NB4 (cell line): ENCODE measurements around the gene CLASP1.

Source experiments
- DNase-seq: peaks from one replicate; pipeline ENCODE4 v3.0.0; 2010; ENCODE audit warnings: low read depth
- H3K4me3 ChIP-seq: one replicate; pipeline ENCODE4 v1.5.1; 2011; ENCODE audit warnings: mild to moderate bottlenecking, low read depth, low read length, moderate library complexity
- CTCF ChIP-seq: IDR thresholded peaks from one replicate; pipeline ENCODE4 v1.5.1; 2012; ENCODE audit warnings: low read depth, low read length
- MYC ChIP-seq: IDR thresholded peaks from 2 replicates; pipeline ENCODE4 v1.6.1; 2011; ENCODE audit warnings: low read depth, low read length
- POLR2A ChIP-seq: IDR thresholded peaks from 2 replicates; pipeline ENCODE4 v1.6.1; 2011; ENCODE audit warnings: mild to moderate bottlenecking; ENCODE audit not compliant: insufficient read length; ENCODE audit errors: extremely low read depth
- TF ChIP-seq, protein P1 (sequence below): IDR thresholded peaks from 2 replicates; pipeline ENCODE4 v1.6.1; 2011; ENCODE audit warnings: low read depth, low read length

CLASP1 gene

GRCh38 chr2:121634354-121635307 is 14.6 kb downstream of the CLASP1 start:
- DNase-seq, result no peak
- H3K4me3 ChIP-seq, result no peak overlapping the region

GRCh38 chr2:121633463-121633862 is 15.8 kb downstream of the CLASP1 start:
- H3K4me3 ChIP-seq, result no peak overlapping the region
- DNase-seq, result no peak
- TF ChIP-seq MYC, result no peak
- TF ChIP-seq, protein P1, sequence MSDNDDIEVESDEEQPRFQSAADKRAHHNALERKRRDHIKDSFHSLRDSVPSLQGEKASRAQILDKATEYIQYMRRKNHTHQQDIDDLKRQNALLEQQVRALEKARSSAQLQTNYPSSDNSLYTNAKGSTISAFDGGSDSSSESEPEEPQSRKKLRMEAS, result no peak

More at GRCh38 chr2:121634354-121635307, 14.6 kb downstream of the CLASP1 start:
- TF ChIP-seq POLR2A, result no peak
- no peak for TF ChIP-seq CTCF
- TF ChIP-seq, protein P1, result no peak
- no peak for TF ChIP-seq MYC

DNA sequence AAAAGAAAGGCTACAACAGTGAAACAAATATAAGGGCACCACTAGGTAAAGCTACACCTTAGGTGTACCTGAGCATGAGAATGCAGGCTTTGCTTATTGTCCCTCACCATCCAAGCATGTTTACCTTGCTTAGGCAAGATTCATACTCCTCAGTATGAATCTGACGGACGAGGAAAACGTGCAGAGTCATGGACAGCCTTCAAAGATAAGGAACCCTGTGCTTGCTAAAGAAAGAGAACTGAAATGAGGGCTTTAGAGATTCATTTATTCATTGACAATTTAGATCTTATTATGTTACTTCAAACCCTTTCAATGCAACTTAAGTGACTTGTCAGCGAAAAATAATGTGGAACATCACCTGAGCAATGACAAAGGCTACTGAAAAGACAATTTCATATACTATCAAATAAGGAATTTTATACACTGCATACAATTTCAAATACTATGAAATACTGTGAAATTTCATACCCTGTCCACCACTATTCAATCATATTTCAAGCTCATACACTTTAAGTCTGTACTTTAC is 21.7 kb downstream of the CLASP1 start:
- no peak overlapping the region for H3K4me3 ChIP-seq
- DNase-seq, result no peak
- TF ChIP-seq, protein P1, result no peak
- TF ChIP-seq MYC (no peak), POLR2A (no peak), CTCF (no peak)

- H3K4me3 ChIP-seq, result no peak overlapping the region
- no peak for DNase-seq
- no peak for TF ChIP-seq POLR2A
- TF ChIP-seq MYC, result no peak
- no peak for TF ChIP-seq CTCF
- TF ChIP-seq, protein P1, result no peak
Measured at GRCh38 chr2:121626777-121627524, 22.3 kb downstream of the CLASP1 start.

DNA sequence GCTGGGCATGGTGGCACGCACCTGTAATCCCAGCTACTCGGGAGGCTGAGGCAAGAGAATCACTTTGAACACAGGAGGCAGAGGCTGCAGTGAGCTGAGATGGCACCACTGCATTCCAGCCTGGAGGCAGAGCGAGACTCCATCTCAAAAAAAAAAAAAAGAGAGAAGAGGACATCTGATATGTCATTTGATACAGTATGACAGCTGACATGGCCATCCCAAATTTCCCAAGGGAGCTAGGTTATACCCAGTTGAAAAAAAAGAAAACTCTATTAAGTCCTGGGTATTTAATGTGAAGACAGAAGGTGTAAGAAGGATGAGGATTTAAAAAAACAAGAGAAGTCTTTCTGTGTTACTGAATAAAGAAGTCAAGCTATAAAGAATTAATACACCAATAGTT is 23.3 kb downstream of the CLASP1 start:
- H3K4me3 ChIP-seq, result no peak overlapping the region
- no peak for DNase-seq
- no peak for TF ChIP-seq POLR2A
- no peak for TF ChIP-seq CTCF
- no peak for TF ChIP-seq MYC
- TF ChIP-seq, protein P1, result no peak
